ENCODE measurements around the gene FADS1. TPM values are rescaled to one million over a fixed set of nuclear protein-coding genes. Genes with fewer than 3 reads are reported as not detected.
A peak's percentile ranks its signal among the peaks of the same experiment; 100 is the strongest.

Gene FADS1
- total RNA-seq = 92.5 and 94.7 TPM in 2 replicates

GRCh38 chr11:61816736-61817455, at the start of gene FADS1:
FADS1 (minus strand) TSS chr11:61817003; CDS start chr11:61816929, 74 bp downstream.
- Mint-ChIP-seq H3K4me1 (peaks cover 20% of the 10 kb centered on the region), H3K36me3 (ENCODE audit: low read depth) (peaks cover 35% of the 10 kb centered on the region), H3K4me3 (peak within 1 kb of the TSS; percentile 97), H3K9me3 (no peaks in the 10 kb centered on the region), H3K27me3 (peaks cover 2% of the 10 kb centered on the region), H3K27ac (peak within 1 kb of the TSS; percentile 94)
- DNase-seq = peak; percentile 95
- intact Hi-C loops (cut with micrococcal nuclease) = loop anchor here (1.0 to 2.0 kb wide), 3 partner anchors 10 to 74 kb away; partner anchors contain the start of gene FADS3

GRCh38 chr11:61866231-61866957, 49.6 kb upstream of the FADS1 start:
- Mint-ChIP-seq H3K9me3 (no peaks in the 10 kb centered on the region), H3K36me3 (ENCODE audit: low read depth) (peaks cover 30% of the 10 kb centered on the region), H3K4me1 (peaks cover 6% of the 10 kb centered on the region), H3K27ac (peak overlapping the region; percentile 8), H3K27me3 (no peaks in the 10 kb centered on the region), H3K4me3 (no peak overlapping the region)
- intact Hi-C loops (cut with micrococcal nuclease) = no loop called here
- DNase-seq = no peak

- intact Hi-C loops (cut with micrococcal nuclease) = no loop called here
- Mint-ChIP-seq H3K9me3 (no peaks in the 10 kb centered on the region), H3K4me1 (no peaks in the 10 kb centered on the region), H3K27ac (no peak overlapping the region), H3K4me3 (no peak overlapping the region), H3K27me3 (no peaks in the 10 kb centered on the region), H3K36me3 (ENCODE audit: low read depth) (peaks cover 40% of the 10 kb centered on the region)
- DNase-seq = no peak
Measured at GRCh38 chr11:61864814-61865775, 48.3 kb upstream of the FADS1 start.

- Mint-ChIP-seq H3K4me1 (no peaks in the 10 kb centered on the region), H3K9me3 (no peaks in the 10 kb centered on the region), H3K27me3 (no peaks in the 10 kb centered on the region), H3K4me3 (no peak overlapping the region), H3K36me3 (ENCODE audit: low read depth) (peaks cover 52% of the 10 kb centered on the region), H3K27ac (no peak overlapping the region)
- intact Hi-C loops (cut with micrococcal nuclease) = no loop called here
- no peak for DNase-seq
Measured at GRCh38 chr11:61863548-61864081, 46.8 kb upstream of the FADS1 start.

- peaks cover 52% of the 10 kb centered on the region for H3K36me3 Mint-ChIP-seq (ENCODE audit: low read depth)
- no peak overlapping the region for H3K27ac Mint-ChIP-seq
- no peaks in the 10 kb centered on the region for H3K27me3 Mint-ChIP-seq
- intact Hi-C loops (cut with micrococcal nuclease) = no loop called here
- no peaks in the 10 kb centered on the region for H3K9me3 Mint-ChIP-seq
- no peaks in the 10 kb centered on the region for H3K4me1 Mint-ChIP-seq
- no peak for DNase-seq
- H3K4me3 Mint-ChIP-seq = no peak overlapping the region
Measured at GRCh38 chr11:61862714-61863547, 46.1 kb upstream of the FADS1 start.

GRCh38 chr11:61861634-61862033, 44.8 kb upstream of the FADS1 start:
- intact Hi-C loops (cut with micrococcal nuclease) = no loop called here
- Mint-ChIP-seq H3K4me1 (no peaks in the 10 kb centered on the region), H3K27ac (no peak overlapping the region), H3K9me3 (no peaks in the 10 kb centered on the region), H3K27me3 (no peaks in the 10 kb centered on the region), H3K36me3 (ENCODE audit: low read depth) (peaks cover 54% of the 10 kb centered on the region), H3K4me3 (no peak overlapping the region)
- DNase-seq = no peak

- Mint-ChIP-seq H3K27me3 (no peaks in the 10 kb centered on the region), H3K27ac (no peak overlapping the region)
Measured at GRCh38 chr11:61860054-61860903, 43.5 kb upstream of the FADS1 start.

GRCh38 chr11:61855939-61856680, 39.3 kb upstream of the FADS1 start:
- no peaks in the 10 kb centered on the region for H3K27me3 Mint-ChIP-seq
- no peak overlapping the region for H3K27ac Mint-ChIP-seq
- H3K9me3 Mint-ChIP-seq = no peaks in the 10 kb centered on the region
- no peak overlapping the region for H3K4me3 Mint-ChIP-seq
- no peak for DNase-seq
- intact Hi-C loops (cut with micrococcal nuclease) = no loop called here
- H3K4me1 Mint-ChIP-seq = no peaks in the 10 kb centered on the region
- H3K36me3 Mint-ChIP-seq (ENCODE audit: low read depth) = peaks cover 47% of the 10 kb centered on the region

More at GRCh38 chr11:61860054-61860903, 43.5 kb upstream of the FADS1 start:
- intact Hi-C loops (cut with micrococcal nuclease) = no loop called here
- peaks cover 50% of the 10 kb centered on the region for H3K36me3 Mint-ChIP-seq (ENCODE audit: low read depth)
- H3K4me1 Mint-ChIP-seq = no peaks in the 10 kb centered on the region
- no peak overlapping the region for H3K4me3 Mint-ChIP-seq
- H3K9me3 Mint-ChIP-seq = no peaks in the 10 kb centered on the region
- DNase-seq = no peak

- DNase-seq = no peak
- no peaks in the 10 kb centered on the region for H3K9me3 Mint-ChIP-seq
- no peak overlapping the region for H3K4me3 Mint-ChIP-seq
- peaks cover 46% of the 10 kb centered on the region for H3K36me3 Mint-ChIP-seq (ENCODE audit: low read depth)
- no peaks in the 10 kb centered on the region for H3K4me1 Mint-ChIP-seq
- intact Hi-C loops (cut with micrococcal nuclease) = no loop called here
- H3K27ac Mint-ChIP-seq = no peak overlapping the region
- no peaks in the 10 kb centered on the region for H3K27me3 Mint-ChIP-seq
Measured at GRCh38 chr11:61854966-61855714, 38.3 kb upstream of the FADS1 start.

- intact Hi-C loops (cut with micrococcal nuclease) = no loop called here
- Mint-ChIP-seq H3K27me3 (no peaks in the 10 kb centered on the region), H3K9me3 (no peaks in the 10 kb centered on the region), H3K4me3 (no peak overlapping the region), H3K4me1 (no peaks in the 10 kb centered on the region), H3K27ac (no peak overlapping the region), H3K36me3 (ENCODE audit: low read depth) (peaks cover 45% of the 10 kb centered on the region)
- no peak for DNase-seq
Measured at GRCh38 chr11:61854206-61854895, 37.5 kb upstream of the FADS1 start.

- Mint-ChIP-seq H3K4me1 (no peaks in the 10 kb centered on the region), H3K36me3 (ENCODE audit: low read depth) (peaks cover 39% of the 10 kb centered on the region), H3K9me3 (no peaks in the 10 kb centered on the region), H3K27ac (no peak overlapping the region), H3K4me3 (no peak overlapping the region), H3K27me3 (no peaks in the 10 kb centered on the region)
- DNase-seq = no peak
- intact Hi-C loops (cut with micrococcal nuclease) = no loop called here
Measured at GRCh38 chr11:61853698-61854169, 36.9 kb upstream of the FADS1 start.
